Hypothalamus (tissue), 51 donors: Measurements from ENCODE around the gene PAPPA2.

Source experiments
- DNase-seq, 51 donors: peaks; one replicate each; lab custom pipeline; 2025; lab: John Stamatoyannopoulos, UW

The PAPPA2 gene

DNA sequence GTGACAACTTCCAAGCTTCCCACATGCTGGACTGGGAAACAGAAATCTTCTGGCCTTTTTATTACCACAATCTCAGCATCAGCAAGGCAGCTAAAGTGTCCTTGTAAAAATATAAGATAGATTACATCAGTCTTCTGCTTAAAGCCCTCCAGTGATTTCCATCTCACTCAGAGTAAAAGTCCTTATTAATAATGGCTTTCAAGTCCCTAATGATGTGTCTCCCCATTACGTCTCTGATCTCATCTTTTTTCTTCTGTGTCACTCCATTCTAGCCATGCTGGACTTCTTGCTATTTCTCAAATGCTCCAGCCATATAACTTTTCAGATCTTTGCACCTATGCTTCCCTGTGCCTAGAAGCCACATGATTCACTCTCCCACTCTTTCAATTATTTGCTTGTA, 22.1 kb downstream of the PAPPA2 start:
- no peak for DNase-seq

GRCh38 chr1:176494436-176494835, 31.5 kb downstream of the PAPPA2 start:
- DNase-seq, result no peak

GRCh38 chr1:176499671-176500070, 36.7 kb downstream of the PAPPA2 start:
- no peak for DNase-seq

DNA sequence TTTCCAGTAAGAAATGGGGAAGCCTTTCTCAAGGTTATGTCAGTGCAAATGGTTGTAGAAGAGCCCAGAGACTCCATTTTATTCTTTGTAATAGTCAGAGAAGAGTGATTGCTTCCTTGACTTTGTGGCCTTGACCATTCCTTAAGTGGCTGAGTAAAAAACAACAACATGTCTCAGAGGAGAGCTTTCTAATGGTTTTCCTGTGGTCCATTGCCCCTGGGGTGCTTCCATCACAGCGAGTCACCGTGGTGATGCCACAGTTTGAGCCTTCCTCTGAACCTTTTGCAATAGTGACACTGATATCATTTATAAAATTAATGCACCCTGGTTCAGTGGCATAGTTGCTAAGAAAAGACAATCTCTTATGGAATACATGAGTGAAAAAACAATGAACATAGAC, 38.6 kb downstream of the PAPPA2 start:
- no peak for DNase-seq

DNA sequence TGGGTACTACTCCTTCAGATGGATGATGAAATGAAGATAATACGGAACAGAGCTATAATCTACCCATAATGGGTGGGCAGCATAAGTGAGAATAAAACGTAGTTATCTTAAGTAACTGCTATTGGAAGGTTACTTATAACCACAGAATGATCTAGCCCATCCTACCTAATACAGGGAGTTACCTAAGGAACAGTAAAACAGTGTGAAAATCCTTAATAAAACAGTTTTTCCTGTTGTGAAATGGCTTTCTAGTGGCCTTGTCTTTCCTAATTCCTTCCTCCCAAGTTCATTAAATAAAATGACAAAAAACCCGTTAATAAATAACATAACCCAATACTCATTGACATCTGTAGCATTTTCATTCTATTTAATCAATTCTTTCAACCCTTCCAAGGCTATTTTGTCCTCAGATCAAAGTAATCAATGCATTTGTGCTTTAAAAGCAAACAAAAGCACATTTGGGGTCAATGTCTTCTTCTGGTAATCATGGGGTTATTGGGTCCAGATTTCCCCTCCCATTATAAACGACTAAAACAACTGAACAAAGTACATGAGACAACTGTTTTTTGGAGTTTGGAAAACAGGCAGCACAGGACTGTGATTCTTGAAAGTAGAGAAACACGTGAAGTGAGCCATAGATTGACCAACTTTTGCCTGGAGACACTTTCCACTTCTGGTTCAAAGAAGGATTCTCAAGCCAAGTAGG, 42.0 kb downstream of the PAPPA2 start:
- no peak for DNase-seq

DNA sequence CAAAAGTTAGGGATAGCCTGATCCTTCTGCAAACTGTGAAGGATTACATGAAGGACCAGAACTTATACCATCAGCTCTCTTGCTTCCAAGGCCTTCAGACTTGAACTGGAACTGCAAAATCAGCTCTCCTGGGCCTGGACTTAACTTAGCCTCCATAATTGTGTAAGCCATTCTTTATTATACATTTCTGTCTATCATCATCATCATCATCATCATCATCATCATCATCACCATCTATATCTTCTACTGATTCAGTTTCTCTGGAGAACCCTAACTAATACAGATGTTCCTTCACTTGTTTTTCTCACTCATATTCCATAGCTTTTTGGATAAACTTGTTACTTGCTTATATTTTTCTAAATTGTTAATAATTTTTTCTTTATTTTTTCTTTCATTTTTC, 50.0 kb downstream of the PAPPA2 start:
- DNase-seq, result no peak

DNA sequence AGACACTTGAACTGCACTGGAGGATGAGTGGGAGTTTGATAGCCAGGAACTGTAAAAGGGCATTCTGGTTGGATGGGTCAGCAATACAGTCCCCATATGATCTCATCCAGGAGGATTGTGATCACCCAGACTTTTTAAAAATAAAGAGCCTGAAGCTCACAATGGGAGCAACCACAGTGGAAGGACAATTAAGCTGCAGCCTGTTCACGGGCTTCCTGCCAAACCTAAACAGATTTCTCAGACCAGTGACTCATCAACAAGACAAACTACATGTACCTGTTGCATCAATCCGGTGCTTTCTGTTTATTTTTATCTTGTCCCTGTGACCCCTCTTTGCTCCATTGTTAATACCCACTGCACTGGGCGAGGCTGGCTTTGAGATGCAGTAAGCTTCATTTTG, 52.3 kb downstream of the PAPPA2 start:
- no peak for DNase-seq

DNA sequence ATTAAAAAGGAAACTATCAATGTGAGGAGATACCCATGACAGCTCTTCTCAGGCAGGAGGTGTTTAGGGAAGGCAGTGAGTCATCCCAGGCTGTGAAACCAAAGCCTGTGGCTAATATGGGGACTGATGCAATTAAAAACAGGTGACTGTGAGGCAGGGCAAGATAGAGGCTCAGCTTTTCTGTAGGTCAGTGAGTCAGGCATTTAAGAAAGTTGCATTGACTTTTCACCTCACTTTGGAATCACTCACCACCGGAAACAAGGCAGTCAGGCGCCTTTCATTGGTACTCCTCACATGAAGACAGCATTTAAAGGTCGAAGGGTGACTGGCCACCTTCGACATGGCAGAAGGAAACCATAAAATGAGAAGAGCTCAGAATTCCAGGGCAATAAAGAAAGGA, 54.5 kb downstream of the PAPPA2 start:
- DNase-seq, result no peak

DNA sequence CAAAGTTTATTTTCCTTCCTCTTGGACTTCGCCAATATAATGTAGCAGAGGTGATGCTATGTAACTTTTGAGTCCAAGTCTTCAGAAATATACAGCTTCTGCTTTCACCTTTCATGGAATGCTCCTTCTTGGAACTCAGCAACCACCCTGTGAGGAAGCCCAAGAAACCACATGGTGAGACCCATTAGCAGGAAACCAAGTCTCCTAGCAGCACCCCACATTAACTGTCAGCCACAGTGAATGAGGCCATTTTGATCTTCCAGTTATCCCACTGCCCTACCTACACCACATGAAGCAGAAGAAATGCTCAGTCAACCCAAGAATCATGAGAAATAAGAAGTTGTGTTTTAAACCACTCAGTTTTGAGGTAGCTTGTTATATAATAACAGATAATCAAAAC, 58.2 kb downstream of the PAPPA2 start:
- DNase-seq, result no peak

DNA sequence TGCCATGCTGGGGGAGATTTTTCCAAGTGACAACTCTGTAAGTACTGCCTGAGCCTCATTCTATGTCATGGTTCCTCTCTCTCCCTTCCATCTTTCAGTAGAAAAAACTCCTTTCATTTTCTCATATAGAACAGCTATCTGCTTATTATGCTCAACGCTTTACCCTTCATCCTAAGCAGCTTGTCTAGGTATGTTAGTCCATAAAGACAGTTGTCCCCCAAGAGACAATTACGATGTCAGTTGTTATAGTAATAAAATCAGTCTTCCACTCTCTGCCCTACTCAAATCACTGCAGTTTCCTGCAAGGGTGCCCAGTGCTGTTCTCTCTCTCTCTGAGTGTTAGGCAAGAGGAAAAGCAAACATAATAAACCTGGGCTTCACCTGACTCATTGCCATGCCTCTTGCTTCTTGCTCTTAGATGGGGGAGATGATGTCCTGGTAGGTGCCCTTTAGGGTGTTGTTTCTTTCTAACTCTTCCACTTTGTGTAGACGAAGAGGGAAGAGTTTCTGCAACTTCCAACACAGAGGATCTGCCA, 59.4 kb downstream of the PAPPA2 start:
- no peak for DNase-seq

DNA sequence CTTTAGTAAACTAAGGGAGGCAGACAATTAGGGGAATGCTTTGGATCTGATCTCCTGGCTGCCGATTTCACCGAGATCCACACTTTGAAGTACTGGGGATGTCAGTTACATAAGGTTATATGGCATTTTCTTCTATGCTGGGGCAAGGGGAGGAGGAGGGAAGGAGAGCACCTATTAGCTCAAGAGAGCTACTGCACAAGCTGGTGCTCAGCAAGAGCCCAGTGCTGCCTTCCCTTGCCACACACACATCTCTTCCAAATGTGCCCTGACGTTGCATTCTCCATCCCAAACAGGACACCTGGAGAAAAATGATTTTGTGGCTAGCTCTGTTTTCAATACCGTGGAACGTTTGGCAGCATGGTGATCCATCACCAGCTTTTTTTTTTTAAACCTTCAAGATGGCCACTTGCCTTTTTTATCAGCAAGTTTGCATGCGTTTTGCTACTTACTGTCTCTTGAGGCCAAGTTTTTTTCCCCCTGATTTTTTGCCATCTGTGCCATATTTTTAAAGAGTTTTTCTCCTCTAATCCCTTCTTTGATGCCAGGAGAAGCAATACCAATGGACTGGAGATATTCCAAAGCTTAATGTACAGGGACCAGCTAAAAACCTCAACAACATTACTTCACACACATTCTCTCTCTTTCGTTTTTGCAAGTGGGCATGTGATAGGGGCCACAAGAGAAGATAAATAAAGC, 66.6 kb downstream of the PAPPA2 start:
- DNase-seq, result no peak

DNA sequence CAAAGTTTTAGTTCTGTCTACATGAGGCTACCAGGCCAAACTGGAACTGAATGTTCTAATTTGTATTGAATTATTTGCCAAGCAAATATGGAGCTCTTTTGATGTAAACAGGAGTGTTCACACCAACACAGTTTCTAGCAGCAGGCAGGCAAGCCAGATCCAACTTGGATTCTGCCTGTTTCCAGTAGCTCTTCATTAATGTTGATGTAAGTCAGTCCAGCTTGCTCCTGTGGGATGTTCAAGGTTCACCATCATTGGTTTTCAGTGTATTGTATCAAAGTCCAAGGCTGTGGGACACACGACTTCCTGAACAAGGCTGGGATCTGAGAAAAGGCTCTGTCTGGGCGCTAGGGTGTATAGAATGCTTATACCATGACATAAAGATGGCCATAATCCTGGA, 68.1 kb downstream of the PAPPA2 start:
- no peak for DNase-seq

- DNase-seq, result no peak
Observed at GRCh38 chr1:176531921-176532897, 69.2 kb downstream of the PAPPA2 start.

DNA sequence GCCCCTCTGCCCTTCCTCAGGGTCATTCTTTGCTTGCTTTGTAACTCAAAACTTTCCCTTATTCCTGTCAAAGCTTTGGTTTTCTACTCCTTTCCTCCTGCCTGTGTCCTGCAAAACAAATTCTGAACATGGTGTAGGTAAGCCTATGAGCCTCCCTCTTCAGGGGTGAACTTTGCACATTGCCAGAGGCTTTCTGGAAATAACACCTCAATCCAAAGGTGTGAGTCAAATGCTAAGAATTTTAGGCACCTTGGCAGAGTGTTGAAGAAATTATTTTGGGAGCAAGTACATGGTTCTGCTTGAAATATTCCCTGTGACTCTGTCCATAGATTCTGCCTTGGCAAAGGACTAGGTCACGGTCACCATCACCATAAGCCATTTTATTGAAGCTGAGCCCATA, 70.0 kb downstream of the PAPPA2 start:
- no peak for DNase-seq

DNA sequence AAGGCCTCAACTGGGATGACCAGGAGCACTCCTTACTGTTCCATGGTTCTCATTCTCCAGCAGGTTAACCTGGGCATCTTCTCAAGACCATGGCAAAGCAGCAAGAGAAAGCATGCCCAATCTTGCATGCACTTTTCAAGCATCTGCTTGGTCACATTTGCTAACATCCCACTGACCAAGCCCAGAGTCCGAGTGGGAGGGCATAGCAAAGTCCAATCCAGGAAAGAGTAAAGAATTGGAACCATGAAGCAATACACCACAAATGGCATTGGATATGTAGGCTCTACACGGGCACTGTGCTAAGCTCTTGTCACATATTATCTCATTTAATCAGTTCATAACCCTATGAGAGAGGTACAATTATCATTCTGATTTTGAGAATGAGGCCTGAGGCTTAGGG, 73.6 kb downstream of the PAPPA2 start:
- no peak for DNase-seq

DNA sequence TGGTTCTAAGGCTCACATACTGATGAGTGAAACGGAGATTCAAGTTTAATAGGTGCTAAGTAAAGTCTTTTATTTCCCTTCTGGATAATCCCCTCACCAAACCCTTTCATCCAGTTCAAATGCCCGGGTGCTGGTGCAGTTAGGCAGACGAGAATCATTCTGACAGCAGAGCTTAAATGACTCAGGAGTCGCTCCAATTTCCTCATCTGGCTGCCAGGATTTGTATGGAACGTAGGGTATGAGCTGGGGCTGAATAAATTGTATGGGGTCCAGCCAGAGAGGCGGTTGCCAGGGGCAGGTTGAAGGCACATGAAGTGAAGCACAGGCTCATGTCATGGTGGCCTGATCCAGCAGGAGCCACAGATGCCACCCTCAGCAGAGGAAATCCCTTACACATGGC, 76.0 kb downstream of the PAPPA2 start:
- no peak for DNase-seq

- DNase-seq, result no peak
Observed at GRCh38 chr1:176540428-176540827, 77.5 kb downstream of the PAPPA2 start.

DNA sequence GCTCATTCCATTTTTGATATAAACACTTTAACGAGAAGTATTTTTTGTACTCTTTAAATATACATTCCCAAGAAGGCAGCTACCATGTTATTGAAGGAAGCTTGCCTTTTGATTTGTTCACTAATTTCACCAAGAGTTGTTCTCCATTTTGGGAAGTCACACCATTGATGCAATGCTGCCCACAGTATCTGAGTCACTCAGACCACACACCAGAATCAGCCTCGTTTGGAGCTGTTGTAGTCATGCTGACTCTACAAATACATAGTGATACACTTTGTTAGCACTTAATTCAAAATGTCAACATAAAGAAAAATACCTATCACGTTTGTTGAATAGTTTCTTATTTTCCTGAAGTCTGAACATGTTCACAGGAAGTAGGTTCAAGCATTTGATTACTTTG, 78.7 kb downstream of the PAPPA2 start:
- no peak for DNase-seq

DNA sequence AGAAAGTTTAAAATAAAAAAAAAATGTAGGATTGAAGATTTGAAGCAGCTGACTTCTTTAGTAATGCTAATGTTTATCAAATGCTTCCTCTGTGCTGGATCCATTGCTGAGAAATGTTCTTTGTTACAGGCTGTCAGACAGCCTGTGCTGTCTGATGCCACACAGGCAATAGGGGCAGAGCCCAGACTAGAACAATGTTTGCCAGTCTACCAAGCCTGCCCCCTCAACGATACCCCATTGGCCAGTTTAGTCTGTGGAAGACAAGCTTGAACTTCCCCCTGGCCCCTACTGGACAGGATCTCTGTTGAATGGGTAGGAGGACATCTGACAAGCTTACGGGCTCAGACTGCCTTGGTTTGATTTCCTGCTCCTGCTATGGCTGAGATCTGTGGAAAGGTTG, 79.4 kb downstream of the PAPPA2 start:
- peak in 3 of 51 donors; percentile 1 to 7 (median 6) for DNase-seq

DNA sequence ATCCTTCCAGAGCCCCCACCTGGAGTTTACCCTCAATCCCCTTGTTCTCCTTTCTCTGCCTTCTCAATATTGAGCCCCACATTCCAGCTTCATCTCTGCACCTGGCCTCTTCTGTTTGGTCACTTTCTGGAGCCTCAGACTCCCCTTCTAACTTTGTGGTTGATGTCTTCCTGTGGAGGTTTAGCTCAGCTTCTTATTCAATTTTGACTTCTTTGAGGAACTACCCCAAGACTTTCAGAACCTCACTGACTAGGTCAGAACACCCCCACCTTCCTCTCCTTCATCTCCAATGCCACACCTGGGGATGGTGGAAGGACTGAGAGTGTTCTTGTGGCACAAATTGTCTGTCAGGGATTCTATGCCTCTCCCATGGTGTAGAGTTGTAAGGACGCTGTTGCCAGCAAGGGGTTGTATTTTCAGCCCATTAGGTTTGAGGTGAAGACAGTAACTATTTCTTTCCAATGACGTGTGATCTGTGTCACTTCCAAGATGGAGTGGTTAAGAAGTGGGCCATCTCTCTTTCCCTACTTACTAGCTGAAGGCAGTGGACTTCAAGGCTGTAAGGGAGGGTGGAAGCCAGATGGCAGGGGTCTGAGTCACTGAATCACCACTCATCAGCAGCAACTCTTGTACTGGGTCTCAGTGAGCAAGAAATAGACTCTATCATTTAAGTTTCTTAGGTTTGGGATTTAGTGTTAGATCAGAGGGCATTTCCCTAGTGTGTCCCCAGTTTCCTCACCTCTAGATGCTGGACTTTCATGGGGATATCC, 80.6 kb downstream of the PAPPA2 start:
- DNase-seq, result no peak
